HL-60/S4 treated with phorbol 12-myristate 13-acetate at 8.2 ng/mL for 4 days and 3 days (cell line): ENCODE results near the gene IYD.

Experiments used
- in situ Hi-C: fragments of 300-500 bp; cut with MboI; formaldehyde crosslinking; loops from 2 replicates; pipeline ENCODE4 v1.15.0; 2022; ENCODE audit warnings: low sequenced_read_pairs

Gene IYD

DNA sequence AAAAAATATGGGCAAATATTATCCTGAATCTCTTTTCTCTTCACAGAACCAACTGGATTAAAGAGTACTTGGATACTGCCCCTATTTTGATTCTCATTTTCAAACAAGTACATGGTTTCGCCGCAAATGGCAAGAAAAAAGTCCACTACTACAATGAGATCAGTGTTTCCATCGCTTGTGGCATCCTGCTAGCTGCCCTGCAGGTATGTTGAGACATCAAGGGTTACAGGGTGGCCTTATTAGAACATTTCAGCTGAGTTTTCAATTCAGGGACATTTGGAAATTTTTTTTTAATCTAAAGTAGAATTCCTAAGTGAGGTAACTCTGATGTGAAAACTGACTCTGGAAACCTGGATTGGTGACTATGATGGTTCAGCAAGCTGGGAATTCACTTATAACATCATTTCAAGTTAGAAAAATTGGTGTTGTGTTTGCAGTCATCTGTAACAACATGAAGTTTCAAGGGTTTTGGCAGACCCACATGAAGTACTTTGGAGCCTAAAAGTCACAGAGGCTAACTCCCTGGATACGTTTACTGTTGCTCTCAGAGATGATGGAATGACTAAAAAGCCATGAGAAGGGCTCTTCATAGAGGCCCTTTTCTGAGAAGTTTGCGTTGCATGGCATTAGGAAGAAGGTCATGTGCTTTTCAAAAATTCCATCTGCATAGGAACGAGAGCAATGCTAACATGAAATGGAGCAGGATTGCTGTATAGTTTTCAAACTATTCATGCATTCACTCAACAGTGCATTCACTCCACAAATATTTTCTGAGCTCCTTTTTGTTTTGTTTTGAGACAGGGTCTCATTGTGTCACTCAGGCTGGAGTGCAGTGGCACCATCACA lies 25.5 kb downstream of the IYD start:
- in situ Hi-C loops, result no loop called here

DNA sequence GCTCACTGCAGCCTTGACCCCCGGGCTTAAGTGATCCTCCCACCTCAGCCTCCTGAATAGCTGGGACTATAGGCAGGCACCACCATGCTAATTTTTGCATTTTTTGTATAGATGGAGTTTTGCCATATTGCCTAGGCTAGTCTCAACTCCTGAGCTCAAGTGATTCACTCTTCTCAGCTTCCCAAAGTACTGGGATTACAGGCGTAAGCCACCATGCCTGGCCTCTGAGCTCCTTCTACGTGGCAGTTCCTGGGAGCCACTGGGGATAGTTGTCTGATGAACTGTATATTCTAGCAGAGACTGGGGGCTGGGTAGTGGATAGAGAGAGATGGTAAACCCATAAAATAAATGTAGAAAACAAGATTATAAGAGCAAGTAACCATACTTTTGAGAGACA lies 26.1 kb downstream of the IYD start:
- in situ Hi-C loops, result no loop called here

DNA sequence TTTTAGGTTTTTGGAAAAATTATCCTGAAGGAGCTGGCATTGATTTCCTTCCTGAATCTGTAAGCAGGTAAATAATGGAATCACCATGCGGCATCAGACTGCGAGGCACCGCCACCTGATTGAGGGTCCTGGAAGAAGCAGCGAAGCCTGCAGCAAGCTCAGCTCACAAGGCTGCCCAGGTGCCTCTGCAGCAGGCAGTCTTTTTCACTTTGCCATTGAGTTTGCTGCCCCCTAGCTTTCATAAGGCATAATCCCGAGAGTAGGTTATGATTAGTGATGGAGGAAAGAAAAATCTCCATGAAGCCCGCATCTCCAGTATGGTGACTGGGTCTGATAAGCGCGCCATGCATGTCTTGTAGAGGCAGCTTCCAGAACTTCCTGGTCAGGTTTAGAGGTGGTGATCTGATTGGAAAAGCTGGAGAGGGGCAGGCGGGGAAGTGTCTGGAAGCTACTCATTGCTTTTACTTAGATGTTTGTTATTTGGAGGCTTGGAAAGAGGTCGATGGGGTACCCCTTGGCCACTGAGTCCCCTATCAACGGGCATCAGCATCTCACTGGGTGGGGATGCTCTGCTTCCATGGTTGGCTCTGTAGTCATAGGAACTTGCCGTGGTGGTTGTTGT lies 26.7 kb downstream of the IYD start:
- in situ Hi-C loops, result no loop called here

- in situ Hi-C loops, result no loop called here
Measured at GRCh38 chr6:150403458-150404246, 34.8 kb downstream of the IYD start.

DNA sequence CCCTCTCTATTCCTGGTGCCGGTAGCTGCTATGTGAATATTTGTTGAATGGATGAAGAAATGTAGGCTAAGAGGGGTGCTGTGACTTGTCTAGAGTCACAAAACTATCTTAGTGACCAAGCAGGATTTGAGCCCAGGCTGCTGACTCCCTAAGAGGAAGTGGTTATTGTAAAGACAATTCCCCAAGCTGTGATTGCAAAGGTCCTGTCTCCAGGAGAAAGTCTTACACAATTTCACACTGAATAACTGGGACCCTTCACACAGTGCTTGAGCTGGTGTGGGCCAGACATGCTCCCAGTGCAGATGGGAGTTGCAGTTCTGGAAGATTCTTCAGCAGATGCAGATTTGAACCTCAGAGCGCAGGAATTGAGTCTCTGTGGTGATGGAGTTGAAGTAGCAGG lies 38.1 kb downstream of the IYD start:
- in situ Hi-C loops, result no loop called here

- in situ Hi-C loops, result no loop called here
Measured at GRCh38 chr6:150408842-150409241, 40.0 kb downstream of the IYD start.

- in situ Hi-C loops, result loop anchor here (10.0 kb wide), 1 partner anchor 405 kb away; no protein-coding TSS in a partner anchor
Measured at GRCh38 chr6:150409576-150410066, 40.8 kb downstream of the IYD start.

GRCh38 chr6:150410399-150410798 lies 41.6 kb downstream of the IYD start:
- in situ Hi-C loops, result loop anchor here (10.0 kb wide), 1 partner anchor 404 kb away; no protein-coding TSS in a partner anchor

- in situ Hi-C loops, result loop anchor here (10.0 kb wide), 1 partner anchor 404 kb away; no protein-coding TSS in a partner anchor
Measured at GRCh38 chr6:150410906-150411305, 42.1 kb downstream of the IYD start.

- in situ Hi-C loops, result loop anchor here (10.0 kb wide), 1 partner anchor 403 kb away; no protein-coding TSS in a partner anchor
Measured at GRCh38 chr6:150412221-150412620, 43.4 kb downstream of the IYD start.

- in situ Hi-C loops, result loop anchor here (10.0 kb wide), 1 partner anchor 402 kb away; no protein-coding TSS in a partner anchor
Measured at GRCh38 chr6:150413198-150413597, 44.4 kb downstream of the IYD start.

GRCh38 chr6:150413781-150414281 lies 45.0 kb downstream of the IYD start:
- in situ Hi-C loops, result loop anchor here (10.0 kb wide), 1 partner anchor 401 kb away; no protein-coding TSS in a partner anchor

DNA sequence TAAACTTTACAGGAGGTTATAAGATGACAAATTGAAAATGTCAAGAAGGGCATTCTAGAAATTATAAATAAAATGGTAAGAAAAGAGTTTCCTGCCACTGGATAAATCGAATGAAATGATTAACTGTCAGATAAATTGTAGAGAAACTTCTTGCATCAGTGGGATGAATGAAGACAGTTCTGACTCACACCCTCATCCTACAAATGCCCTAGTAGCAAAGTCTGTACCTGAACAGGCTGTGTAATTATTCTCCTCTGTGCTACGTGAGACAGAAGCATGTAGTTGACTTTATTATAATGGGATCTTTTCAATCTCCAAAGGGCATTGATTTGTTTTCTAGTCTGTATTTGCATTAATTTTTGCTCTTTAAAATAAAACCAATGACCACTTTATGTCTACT lies 47.3 kb downstream of the IYD start:
- in situ Hi-C loops, result loop anchor here (10.0 kb wide), 1 partner anchor 399 kb away; no protein-coding TSS in a partner anchor

- in situ Hi-C loops, result loop anchor here (10.0 kb wide), 1 partner anchor 398 kb away; no protein-coding TSS in a partner anchor
Measured at GRCh38 chr6:150417250-150417649, 48.4 kb downstream of the IYD start.

GRCh38 chr6:150417899-150418826 lies 49.4 kb downstream of the IYD start:
- in situ Hi-C loops, result loop anchor here (10.0 kb wide), 1 partner anchor 397 kb away; no protein-coding TSS in a partner anchor

DNA sequence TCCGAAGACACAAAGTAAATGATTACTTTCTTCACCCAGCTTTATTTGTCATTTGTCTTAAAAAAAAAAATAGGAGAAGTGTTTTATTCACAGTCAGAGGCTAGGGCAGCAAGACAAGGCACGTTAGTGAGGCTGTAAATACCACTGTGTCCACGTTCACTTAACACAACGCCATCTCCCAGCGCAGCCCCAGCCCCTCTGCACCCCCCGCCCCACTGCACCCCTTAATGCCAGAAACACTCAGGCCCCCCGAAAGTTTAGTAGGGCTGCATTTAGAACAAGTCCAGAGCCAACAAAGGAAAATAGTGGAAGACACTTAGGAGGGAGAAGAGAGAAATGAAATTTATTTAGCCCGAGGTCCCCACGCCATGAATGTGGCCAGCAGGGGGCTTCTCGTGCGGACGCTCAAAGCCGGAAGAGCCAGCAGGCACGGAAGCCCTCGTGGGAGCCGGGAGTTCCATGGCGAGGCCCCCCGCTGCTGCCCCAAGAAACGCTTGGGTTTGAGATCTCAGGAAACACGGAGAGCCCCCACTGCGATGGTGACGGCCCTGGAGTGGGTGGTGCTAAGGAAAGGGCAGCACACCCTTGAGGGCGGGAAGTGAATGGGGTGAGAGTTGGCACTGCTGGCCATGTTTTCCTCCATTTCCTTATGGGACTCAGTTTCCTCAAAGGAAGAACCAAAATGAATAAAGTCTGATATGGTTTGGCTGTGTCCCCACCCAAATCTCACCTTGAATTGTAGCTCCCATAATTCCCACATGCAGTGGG lies 50.2 kb downstream of the IYD start:
- in situ Hi-C loops, result loop anchor here (10.0 kb wide), 1 partner anchor 396 kb away; no protein-coding TSS in a partner anchor

GRCh38 chr6:150420428-150420827 lies 51.6 kb downstream of the IYD start:
- in situ Hi-C loops, result no loop called here

- in situ Hi-C loops, result no loop called here
Measured at GRCh38 chr6:150420926-150421325, 52.1 kb downstream of the IYD start.

- in situ Hi-C loops, result no loop called here
Measured at GRCh38 chr6:150425508-150425907, 56.7 kb downstream of the IYD start.
